DOHH2 (cell line): ENCODE results near the gene INSC.

Source experiments
- H3F3A ChIP-seq: fragments of 200-600 bp; sonication (generic), shearing (Covaris generic); 2 replicates; pipeline ENCODE4 v1.6.0; 2016; ENCODE audit warnings: antibody characterized with exemption, mild to moderate bottlenecking; ENCODE audit not compliant: control insufficient read depth, insufficient read depth
- H3K27ac ChIP-seq: fragments of 200-600 bp; sonication (generic); 2 replicates; pipeline ENCODE4 v1.5.1; 2014; ENCODE audit warnings: low read depth, mild to moderate bottlenecking, low read length, moderate library complexity
- H3K27me3 ChIP-seq: fragments of 200-600 bp; sonication (generic); 2 replicates; pipeline ENCODE4 v1.6.1; 2014; ENCODE audit warnings: mild to moderate bottlenecking, low read length, mixed read lengths; ENCODE audit not compliant: control insufficient read depth
- H3K36me3 ChIP-seq: fragments of 200-600 bp; sonication (generic); 2 replicates; pipeline ENCODE4 v1.6.1; 2014; ENCODE audit warnings: mild to moderate bottlenecking, low read length, moderate library complexity, mixed read lengths; ENCODE audit not compliant: control insufficient read depth
- H3K4me1 ChIP-seq: fragments of 200-600 bp; sonication (generic); 2 replicates; pipeline ENCODE4 v1.6.1; 2014; ENCODE audit warnings: mild to moderate bottlenecking, low read length, mixed read lengths; ENCODE audit not compliant: control insufficient read depth
- H3K4me2 ChIP-seq: fragments of 200-600 bp; sonication (generic); 2 replicates; pipeline ENCODE4 v1.6.0; 2014; ENCODE audit warnings: mild to moderate bottlenecking, low read length, moderate library complexity
- H3K4me3 ChIP-seq: fragments of 200-600 bp; sonication (generic); 2 replicates; pipeline ENCODE4 v1.5.1; 2014; ENCODE audit warnings: mild to moderate bottlenecking, low read length, mixed read lengths
- H3K79me2 ChIP-seq: fragments of 200-600 bp; sonication (generic); 2 replicates; pipeline ENCODE4 v1.6.1; 2014; ENCODE audit warnings: mild to moderate bottlenecking, low read length, mixed read lengths; ENCODE audit not compliant: control insufficient read depth
- H3K9me2 ChIP-seq: fragments of 200-600 bp; sonication (generic); replicated peaks from 2 replicates; pipeline ENCODE4 v1.6.1; 2014; ENCODE audit warnings: mild to moderate bottlenecking, low read length, mixed read lengths; ENCODE audit not compliant: control insufficient read depth
- H3K9me3 ChIP-seq: fragments of 200-600 bp; sonication (generic); 2 replicates; pipeline ENCODE4 v1.6.1; 2014; ENCODE audit warnings: antibody characterized with exemption, low read length, mixed read lengths; ENCODE audit not compliant: control insufficient read depth, insufficient read depth
- H4K20me1 ChIP-seq: fragments of 200-600 bp; sonication (generic); 2 replicates; pipeline ENCODE4 v1.6.0; 2014; ENCODE audit warnings: low read depth, mild to moderate bottlenecking, antibody characterized with exemption, low read length, moderate library complexity; ENCODE audit not compliant: control insufficient read depth, insufficient read depth
- CTCF ChIP-seq: fragments of 200-600 bp; sonication (generic); IDR thresholded peaks from one replicate; pipeline ENCODE4 v1.5.1; 2014; ENCODE audit warnings: antibody characterized with exemption, mild to moderate bottlenecking, low read depth, low read length; ENCODE audit not compliant: poor library complexity, severe bottlenecking
- EZH2phosphoT487 ChIP-seq: fragments of 200-600 bp; sonication (generic); IDR thresholded peaks from 2 replicates; pipeline ENCODE4 v1.6.1; 2017; ENCODE audit warnings: borderline replicate concordance, mild to moderate bottlenecking, antibody characterized with exemption, low read length, moderate library complexity, mixed read lengths

The INSC gene

GRCh38 chr11:15288863-15289262 lies 174.1 kb downstream of the INSC start:
- TF ChIP-seq CTCF (no peak), EZH2phosphoT487 (no peak)
- Histone ChIP-seq H3K4me3 (no peak overlapping the region), H3K79me2 (no peaks in the 10 kb centered on the region), H3K4me2 (no peak overlapping the region), H3K27me3 (no peaks in the 10 kb centered on the region), H3K4me1 (no peaks in the 10 kb centered on the region), H4K20me1 (no peaks in the 10 kb centered on the region), H3F3A (no peaks in the 10 kb centered on the region), H3K36me3 (no peaks in the 10 kb centered on the region), H3K27ac (no peak overlapping the region), H3K9me3 (no peaks in the 10 kb centered on the region), H3K9me2 (no peaks in the 10 kb centered on the region)

- Histone ChIP-seq H4K20me1 (no peaks in the 10 kb centered on the region), H3K36me3 (no peaks in the 10 kb centered on the region), H3K9me3 (no peaks in the 10 kb centered on the region), H3F3A (no peaks in the 10 kb centered on the region), H3K9me2 (no peaks in the 10 kb centered on the region), H3K4me2 (no peak overlapping the region), H3K79me2 (no peaks in the 10 kb centered on the region), H3K4me3 (no peak overlapping the region), H3K27ac (no peak overlapping the region), H3K4me1 (no peaks in the 10 kb centered on the region), H3K27me3 (no peaks in the 10 kb centered on the region)
- TF ChIP-seq CTCF (no peak), EZH2phosphoT487 (no peak)
Observed at GRCh38 chr11:15289723-15290122, 175.0 kb downstream of the INSC start.

- H3K4me1 ChIP-seq, result no peaks in the 10 kb centered on the region
- no peaks in the 10 kb centered on the region for H3K79me2 ChIP-seq
- H3K9me3 ChIP-seq, result no peaks in the 10 kb centered on the region
- H3F3A ChIP-seq, result no peaks in the 10 kb centered on the region
- H4K20me1 ChIP-seq, result no peaks in the 10 kb centered on the region
- no peaks in the 10 kb centered on the region for H3K36me3 ChIP-seq
- H3K9me2 ChIP-seq, result no peaks in the 10 kb centered on the region
- no peak overlapping the region for H3K4me3 ChIP-seq
- TF ChIP-seq CTCF (no peak), EZH2phosphoT487 (no peak)
- H3K27me3 ChIP-seq, result no peaks in the 10 kb centered on the region
- no peak overlapping the region for H3K4me2 ChIP-seq
- no peak overlapping the region for H3K27ac ChIP-seq
Observed at GRCh38 chr11:15291885-15292284, 177.2 kb downstream of the INSC start.

GRCh38 chr11:15293975-15294620 lies 179.4 kb downstream of the INSC start:
- no peaks in the 10 kb centered on the region for H3F3A ChIP-seq
- no peaks in the 10 kb centered on the region for H3K9me2 ChIP-seq
- no peak overlapping the region for H3K4me3 ChIP-seq
- no peaks in the 10 kb centered on the region for H3K36me3 ChIP-seq
- no peak overlapping the region for H3K27ac ChIP-seq
- no peaks in the 10 kb centered on the region for H3K4me1 ChIP-seq
- H3K27me3 ChIP-seq, result no peaks in the 10 kb centered on the region
- TF ChIP-seq EZH2phosphoT487, result no peak
- TF ChIP-seq CTCF, result no peak
- no peaks in the 10 kb centered on the region for H3K79me2 ChIP-seq
- H4K20me1 ChIP-seq, result no peaks in the 10 kb centered on the region
- no peak overlapping the region for H3K4me2 ChIP-seq
- H3K9me3 ChIP-seq, result no peaks in the 10 kb centered on the region
